NCI-H1694 (cell line): ENCODE data around the gene HERPUD1.
"Not testable (repeated sequence)": the region's sequence is repeated elsewhere in the genome, so short reads cannot be mapped to it uniquely, and the experiment has no call there.

ENCODE experiments used
- DNase-seq: peaks from one replicate; lab custom pipeline; 2025; lab: John Stamatoyannopoulos, UW

Gene HERPUD1

DNA sequence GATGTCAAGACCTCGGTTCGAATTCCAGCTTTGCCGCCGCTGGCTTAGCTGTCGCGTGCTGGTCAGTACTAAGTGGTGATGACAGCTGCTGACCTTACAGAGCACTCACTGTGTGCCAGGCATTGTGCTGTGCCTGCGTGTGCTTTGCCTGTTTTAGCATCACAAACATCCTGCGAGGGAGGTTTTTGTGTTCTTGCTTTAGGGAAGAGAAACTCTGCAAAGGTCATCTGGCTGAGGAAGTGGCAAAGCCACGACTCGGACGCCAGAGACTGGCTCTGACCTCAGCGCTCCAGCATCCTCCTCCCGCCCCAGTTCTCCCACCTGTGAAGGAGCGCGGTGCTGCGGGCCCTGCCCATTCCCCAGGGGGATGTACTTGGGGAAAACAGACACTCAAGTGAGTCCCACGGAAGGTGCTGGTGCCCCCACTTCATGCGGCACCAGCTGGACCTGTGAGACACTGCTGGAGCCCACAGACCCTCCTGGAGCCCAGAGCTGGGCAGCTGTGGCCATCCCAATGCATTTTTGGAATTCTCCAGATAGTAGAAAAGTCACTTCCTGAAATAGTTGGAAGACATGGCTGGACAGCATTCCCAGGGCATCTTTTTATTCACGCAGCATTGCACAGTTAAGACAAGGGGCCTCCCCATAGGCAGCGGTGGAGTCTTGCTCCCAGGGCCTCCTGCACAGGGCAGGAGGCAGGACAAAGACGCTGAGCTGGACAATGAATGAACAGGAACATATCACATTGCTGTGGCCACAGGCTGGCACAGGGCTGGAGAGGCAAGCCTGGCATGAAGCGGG, 20.0 kb upstream of the HERPUD1 start:
- no peak for DNase-seq

DNA sequence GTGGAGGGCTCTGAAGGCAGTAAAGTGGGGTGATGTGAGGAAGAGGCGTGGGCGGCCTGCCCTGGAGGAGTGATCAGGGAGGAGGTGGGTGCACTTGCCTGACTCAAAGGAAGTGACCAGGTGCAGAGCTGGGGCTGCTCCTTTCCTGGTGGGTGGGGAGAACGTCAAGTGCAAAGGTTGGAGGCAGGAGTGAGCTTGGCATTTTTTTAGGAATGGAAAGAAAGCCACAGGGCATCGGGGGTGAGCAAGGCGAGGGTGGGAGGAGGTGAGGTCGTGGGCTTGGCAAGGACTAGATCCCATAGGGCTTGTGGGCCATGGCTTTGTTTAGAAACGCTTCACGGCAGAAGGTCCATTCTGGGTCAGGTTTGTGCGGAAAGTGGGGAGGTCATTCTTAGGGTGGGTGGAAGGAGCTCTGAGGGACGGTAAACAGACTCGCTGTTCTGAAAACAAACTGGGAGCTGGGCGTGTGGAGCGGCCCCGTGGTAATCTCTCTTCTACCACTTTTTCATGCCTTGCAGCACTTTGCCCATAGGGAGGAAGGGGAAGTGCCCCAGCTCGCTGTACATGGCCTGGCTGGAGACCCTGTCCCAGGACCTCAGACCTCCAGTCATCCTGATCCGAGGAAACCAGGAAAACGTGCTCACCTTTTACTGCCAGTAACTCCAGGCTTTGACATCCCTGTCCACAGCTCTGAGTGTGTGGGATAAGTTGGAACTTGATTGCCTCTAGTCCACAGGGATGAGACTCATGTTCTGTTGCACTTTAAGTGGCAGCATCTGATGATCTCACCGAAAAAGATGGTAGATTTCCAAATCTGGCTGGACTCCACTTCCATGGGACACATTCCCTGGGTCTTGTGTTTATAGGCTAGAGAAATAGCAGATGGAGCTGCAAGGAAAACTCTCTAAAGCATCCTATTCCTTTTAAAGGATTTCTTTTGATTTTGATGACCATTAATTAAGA, 18.9 kb upstream of the HERPUD1 start:
- DNase-seq = no peak

DNA sequence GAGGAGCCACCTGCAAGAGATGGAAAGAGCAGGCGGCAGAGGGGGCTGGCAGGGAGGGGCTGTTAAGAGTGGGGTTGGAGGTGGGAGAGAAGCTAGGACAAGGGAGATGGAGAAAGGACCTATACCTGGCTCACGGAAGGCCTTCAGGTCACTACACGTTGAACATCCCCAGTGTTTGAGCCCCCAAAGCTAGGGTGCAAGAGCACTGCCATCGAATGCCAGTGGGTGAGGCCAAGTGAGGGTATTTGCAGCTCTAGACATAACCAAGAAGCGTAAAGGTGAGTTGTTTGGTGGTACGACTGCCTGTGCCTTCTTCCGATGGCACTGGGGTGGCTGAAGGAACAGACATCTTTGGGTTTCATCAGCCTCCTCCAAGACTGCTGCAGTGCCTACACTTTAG, 17.0 kb upstream of the HERPUD1 start:
- no peak for DNase-seq

DNA sequence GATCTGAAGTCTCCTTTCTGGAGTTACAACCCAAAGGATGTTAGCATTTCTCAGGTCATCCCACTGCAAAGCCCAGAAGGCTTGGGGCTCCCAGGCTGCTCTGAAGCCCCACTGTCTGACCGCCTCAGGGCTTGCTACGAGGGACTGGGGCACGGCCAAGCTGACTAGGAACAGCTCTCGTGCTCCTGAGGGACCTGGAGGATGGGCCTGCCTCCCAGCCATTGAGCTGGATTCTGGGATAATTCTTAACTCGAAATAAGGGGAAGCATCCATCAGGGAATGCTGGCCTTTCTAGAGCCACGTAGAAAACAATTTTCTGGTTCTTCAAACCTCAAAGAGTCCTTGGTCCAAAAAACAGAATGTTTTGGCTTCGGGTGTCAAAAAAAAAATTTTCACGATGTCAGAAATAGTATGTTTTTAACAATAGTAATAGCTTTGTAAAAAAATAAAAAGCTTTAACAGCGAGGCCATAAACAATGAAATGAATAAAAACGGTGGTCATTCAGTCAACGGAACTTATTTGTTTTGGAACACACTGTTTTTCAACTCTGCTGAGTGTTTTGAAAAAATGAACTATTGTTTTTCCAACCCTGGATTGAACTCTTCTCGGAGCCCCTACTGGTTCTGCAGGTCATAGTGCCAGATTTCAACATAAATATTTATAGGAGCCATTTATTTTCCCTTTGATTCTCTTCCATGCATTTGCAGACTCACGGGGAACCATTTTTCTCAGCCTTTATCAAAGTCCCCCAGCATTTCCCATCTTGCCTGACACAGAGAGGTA, 16.4 kb upstream of the HERPUD1 start:
- DNase-seq = no peak

GRCh38 chr16:56916571-56917403, 15.2 kb upstream of the HERPUD1 start:
- no peak for DNase-seq

GRCh38 chr16:56918467-56919012, 13.4 kb upstream of the HERPUD1 start:
- DNase-seq = no peak

- DNase-seq = no peak
Measured at GRCh38 chr16:56919099-56919800, 12.7 kb upstream of the HERPUD1 start.

- no peak for DNase-seq
Measured at GRCh38 chr16:56921571-56921970, 10.4 kb upstream of the HERPUD1 start.

DNA sequence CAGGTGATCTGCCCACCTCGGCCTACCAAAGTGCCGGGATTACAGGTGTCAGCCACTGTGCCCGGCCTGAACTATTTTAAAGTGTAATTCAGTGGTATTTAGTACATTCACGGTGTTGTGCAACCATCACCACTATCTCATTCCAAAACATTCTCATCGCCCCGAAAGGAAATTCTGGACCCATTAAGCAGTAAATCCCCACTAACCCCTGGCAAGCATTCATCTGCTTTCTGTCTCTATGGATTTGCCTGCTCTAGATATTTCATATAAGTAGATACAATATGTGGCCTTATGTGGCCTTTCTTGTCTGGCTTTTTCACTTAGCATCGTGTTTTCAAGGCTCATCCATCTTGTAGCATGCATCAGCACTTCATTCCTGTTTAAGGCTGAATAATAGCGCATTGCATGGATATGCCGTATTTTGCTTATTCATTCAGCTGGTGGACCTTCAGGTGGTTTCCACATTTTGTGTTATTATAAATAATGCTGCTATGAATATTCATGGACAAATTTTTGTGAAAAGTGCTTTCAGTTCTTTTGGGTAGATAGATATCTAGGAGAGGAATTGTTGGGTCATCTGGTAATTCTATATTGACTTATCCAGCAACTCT, 8.4 kb upstream of the HERPUD1 start:
- no peak for DNase-seq

DNA sequence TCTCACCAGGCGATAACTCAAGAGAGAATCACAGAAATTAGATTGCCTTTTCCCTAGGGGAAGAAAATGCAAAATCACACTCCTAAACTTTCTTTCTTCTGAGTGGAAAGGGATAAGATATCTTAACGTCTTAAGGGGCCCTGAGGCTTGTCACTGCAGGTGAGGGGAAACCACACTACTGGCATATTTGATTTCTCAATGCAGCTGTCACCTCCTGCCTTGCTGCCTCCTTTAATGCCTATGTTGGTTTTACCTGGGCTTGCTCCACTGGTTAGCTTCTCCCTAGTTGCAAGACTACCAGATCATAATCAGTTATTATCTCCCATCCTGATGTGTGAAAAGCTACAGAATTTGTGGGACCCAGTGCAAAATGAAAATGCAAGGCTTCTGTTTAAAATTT, 4.5 kb upstream of the HERPUD1 start:
- no peak for DNase-seq

DNA sequence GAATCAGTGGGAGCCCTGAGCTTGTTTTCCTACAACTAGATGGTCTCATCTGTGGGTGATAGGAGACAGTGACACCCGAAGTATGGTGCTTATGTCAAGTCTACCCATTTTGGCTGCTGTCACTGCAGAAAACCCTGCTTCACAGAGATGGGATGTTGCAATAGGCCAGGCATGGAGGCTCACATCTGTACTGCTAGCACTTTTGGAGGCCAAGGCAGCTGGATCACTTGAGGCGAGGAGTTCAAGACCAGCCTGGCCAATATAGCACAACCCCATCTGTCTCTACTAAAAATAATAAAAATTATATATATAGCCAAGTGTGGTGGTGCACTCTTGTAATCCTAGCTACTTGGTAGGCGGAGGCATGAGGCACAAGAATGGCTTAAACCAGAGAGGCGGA, 2.3 kb upstream of the HERPUD1 start:
- DNase-seq = no peak

GRCh38 chr16:56930486-56931270, 1.3 kb upstream of the HERPUD1 start:
- DNase-seq = no peak

GRCh38 chr16:56931271-56931891, 561 bp upstream of the HERPUD1 start:
- no peak for DNase-seq

DNA sequence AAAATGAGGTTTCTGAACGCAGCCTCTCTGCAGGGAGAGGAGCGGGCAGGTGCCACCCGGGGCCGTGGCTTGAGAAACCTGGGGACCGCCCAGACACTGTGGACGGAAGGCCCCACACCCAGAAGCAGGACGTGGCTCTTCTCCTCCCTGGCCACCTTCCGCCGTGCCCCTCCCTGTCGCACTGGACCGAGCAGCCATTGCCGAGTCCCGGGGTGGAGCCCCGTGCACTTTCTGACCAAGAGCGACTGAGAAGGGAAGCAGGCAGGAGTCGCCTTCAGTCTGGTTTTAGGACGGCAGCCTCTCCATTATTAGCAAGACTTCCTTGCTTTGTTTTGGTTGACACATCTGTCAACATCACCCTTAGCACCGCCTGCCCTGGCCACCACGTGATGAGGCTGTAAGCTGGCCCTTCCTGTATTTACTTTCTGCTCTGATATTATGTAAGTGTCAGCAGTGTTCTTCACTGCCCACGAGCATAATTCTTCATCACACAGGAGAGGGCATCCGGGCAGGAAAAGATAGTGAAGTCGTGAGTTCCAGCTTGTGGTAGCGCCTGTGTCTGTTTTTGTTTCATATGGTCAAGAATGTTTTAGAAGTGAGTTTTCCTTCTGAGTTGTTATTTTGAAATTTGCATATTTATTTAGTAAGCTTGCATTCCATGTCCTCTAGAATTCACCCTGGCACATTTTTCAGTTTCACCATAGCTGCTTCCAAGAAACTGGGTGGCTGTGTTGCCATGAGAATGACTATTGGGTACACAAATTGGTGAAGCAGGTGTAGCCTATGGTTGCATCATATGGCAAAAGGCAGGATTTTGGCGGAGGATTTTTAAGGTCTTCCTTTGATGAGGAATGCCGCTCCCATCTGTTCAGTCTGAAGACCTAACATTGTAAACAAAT, 1.0 kb downstream of the HERPUD1 start:
- DNase-seq = no peak

GRCh38 chr16:56933828-56934598, 2.1 kb downstream of the HERPUD1 start:
- no peak for DNase-seq

DNA sequence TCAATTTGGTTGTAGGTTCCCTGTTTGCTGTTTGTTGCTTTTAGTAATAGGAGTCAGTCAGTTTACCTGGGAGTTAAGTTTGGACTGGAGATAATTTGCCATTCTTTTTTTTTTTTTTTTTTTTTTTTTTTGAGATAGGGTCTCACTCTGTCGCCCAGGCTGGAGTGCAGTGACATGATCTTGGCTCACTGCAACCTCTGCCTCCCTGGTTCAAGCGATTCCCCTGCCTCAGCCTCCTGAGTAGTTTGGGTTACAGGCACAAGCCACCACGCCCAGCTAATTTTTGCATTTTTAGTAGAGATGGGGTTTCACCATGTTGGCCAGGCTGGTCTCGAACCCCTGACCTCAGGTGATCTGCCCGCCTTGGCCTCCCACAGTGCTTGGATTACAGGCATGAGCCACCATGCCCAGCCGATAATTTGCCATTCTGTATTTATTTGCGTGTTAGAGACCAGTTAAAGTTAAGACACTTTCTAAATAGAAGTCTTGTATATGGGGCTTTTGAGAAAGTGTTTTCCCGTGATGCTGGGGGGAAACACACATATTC, 2.7 kb downstream of the HERPUD1 start:
- DNase-seq = not testable (repeated sequence)

DNA sequence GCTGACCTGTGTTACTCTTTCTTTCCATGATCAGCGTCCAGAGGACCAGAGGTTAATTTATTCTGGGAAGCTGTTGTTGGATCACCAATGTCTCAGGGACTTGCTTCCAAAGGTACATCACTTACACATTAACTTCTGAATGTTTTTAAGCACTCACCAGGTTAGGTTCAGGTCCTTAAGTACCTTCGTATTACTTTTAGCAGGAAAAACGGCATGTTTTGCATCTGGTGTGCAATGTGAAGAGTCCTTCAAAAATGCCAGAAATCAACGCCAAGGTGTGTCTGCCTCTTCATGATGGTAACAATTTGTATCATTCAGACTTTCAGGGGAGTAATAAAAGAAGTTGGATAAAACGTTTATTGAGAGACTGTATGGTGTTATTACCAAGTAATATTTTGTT, 3.3 kb downstream of the HERPUD1 start:
- no peak for DNase-seq
